OCI-LY1 (cell line): ENCODE results near the gene HSDL1.
"Not testable (repeated sequence)": the region's sequence is repeated elsewhere in the genome, so short reads cannot be mapped to it uniquely, and the experiment has no call there.

Experiments
- EZH2 ChIP-seq: fragments of 200-600 bp; sonication (generic), shearing (Covaris generic); IDR thresholded peaks from 2 replicates; pipeline ENCODE4 v1.8.0; 2017; ENCODE audit warnings: borderline replicate concordance, mixed run types, mild to moderate bottlenecking, antibody characterized with exemption, low read length, moderate library complexity, mixed read lengths
- TF ChIP-seq, protein P1 (sequence below): fragments of 200-600 bp; sonication (generic), shearing (Covaris generic); IDR thresholded peaks from 2 replicates; pipeline ENCODE4 v1.5.1; 2017; ENCODE audit warnings: mild to moderate bottlenecking, antibody characterized with exemption, low read length, moderate library complexity, mixed read lengths

DNA sequence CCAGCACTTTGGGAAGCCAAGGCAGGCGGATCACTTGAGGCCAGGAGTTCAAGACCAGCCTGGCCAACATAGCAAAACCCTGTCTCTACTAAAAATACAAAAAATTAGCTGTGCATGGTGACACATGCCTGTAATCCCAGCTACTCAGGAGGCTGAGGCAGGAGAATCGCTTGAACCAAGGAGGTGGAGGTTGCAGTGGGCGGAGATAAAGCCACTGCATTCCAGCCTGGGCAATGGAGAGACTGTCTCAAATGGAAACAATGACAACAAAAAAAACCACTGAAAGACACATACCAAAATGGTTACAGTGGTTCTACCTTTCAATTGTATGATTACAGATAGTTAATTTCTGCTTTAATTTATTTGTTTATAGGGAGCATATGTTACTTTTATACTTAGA lies 33.0 kb downstream of the HSDL1 start:
- TF ChIP-seq, protein P1, sequence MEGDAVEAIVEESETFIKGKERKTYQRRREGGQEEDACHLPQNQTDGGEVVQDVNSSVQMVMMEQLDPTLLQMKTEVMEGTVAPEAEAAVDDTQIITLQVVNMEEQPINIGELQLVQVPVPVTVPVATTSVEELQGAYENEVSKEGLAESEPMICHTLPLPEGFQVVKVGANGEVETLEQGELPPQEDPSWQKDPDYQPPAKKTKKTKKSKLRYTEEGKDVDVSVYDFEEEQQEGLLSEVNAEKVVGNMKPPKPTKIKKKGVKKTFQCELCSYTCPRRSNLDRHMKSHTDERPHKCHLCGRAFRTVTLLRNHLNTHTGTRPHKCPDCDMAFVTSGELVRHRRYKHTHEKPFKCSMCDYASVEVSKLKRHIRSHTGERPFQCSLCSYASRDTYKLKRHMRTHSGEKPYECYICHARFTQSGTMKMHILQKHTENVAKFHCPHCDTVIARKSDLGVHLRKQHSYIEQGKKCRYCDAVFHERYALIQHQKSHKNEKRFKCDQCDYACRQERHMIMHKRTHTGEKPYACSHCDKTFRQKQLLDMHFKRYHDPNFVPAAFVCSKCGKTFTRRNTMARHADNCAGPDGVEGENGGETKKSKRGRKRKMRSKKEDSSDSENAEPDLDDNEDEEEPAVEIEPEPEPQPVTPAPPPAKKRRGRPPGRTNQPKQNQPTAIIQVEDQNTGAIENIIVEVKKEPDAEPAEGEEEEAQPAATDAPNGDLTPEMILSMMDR, result not testable (repeated sequence)
- TF ChIP-seq EZH2, result not testable (repeated sequence)
